ENCODE measurements around the gene MRTFA.

GRCh38 chr22:40541300-40541699, 95.2 kb downstream of the MRTFA start:
- TF ChIP-seq, protein P1, sequence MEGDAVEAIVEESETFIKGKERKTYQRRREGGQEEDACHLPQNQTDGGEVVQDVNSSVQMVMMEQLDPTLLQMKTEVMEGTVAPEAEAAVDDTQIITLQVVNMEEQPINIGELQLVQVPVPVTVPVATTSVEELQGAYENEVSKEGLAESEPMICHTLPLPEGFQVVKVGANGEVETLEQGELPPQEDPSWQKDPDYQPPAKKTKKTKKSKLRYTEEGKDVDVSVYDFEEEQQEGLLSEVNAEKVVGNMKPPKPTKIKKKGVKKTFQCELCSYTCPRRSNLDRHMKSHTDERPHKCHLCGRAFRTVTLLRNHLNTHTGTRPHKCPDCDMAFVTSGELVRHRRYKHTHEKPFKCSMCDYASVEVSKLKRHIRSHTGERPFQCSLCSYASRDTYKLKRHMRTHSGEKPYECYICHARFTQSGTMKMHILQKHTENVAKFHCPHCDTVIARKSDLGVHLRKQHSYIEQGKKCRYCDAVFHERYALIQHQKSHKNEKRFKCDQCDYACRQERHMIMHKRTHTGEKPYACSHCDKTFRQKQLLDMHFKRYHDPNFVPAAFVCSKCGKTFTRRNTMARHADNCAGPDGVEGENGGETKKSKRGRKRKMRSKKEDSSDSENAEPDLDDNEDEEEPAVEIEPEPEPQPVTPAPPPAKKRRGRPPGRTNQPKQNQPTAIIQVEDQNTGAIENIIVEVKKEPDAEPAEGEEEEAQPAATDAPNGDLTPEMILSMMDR (IDR thresholded peaks at IDR 0.05): no peak
- TF ChIP-seq POLR2A (IDR thresholded peaks at IDR 0.05): no peak

Data from esophagus squamous epithelium (tissue), 4 donors.